DMS114 treated with DMSO at 0.1 percent for 48 hours (cell line): ENCODE measurements around the gene CRHR1.

ENCODE experiments used
- DNase-seq: peaks from one replicate; lab custom pipeline; 2025; ENCODE audit not compliant: unreplicated experiment; lab: John Stamatoyannopoulos, UW

Gene CRHR1

DNA sequence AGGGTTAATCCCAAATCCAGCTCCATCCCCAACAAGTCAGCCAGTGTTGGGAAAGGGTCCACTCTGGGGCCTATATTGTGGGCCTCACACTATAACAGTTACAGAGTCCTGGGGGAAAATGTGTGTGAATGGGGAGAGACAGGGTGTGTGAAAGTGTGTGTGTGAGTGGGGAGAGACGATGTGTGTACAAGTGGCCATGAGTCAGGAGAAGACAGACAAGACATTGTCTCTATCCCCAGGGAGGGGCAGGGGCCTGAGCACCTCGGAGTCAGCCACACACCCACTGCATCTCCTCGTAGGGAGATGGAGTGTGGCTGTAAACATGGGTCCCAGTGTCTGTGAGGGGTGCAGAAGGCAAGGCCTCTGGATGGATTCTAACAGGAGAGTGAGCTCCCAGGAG lies 2.9 kb downstream of the CRHR1 start:
- no peak for DNase-seq

DNA sequence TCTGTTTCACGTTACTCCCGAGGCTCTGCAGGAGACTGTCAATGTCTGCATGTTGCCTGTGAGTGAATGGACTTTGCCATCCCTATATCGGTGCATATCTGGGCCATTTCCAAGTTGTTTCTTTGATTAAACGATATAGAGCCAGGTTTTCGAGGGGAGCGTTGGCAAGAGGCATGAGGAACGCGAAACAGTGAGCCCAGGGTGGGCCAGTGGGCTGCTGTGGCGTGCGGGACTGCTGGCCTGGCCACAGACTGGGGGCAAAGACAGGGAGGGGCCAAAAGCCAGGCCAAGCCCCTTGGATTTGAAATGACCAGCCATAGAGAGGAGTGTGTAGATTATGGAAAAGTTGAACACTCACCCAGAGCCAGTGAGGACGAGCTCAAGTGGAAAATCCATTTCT lies 3.5 kb downstream of the CRHR1 start:
- no peak for DNase-seq

DNA sequence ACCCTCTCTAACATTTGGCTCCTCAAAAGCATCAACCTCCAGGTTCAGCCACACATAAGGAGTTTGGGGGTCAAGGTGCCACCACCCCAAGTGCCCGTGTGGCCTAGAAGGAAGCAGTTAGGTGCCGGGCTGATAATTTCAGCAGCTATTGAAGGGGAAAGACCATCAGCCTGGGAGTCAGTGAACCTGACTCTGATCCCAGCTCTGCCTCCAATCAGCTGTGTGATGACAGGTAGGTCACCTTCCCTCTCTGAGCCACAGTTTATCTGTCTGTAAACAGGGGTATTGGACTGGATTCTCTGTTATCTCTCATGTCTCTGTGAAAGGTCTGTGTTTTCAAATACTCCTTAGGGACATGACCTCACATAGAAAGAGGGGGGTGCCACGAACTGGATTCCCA lies 3.9 kb downstream of the CRHR1 start:
- DNase-seq = no peak

DNA sequence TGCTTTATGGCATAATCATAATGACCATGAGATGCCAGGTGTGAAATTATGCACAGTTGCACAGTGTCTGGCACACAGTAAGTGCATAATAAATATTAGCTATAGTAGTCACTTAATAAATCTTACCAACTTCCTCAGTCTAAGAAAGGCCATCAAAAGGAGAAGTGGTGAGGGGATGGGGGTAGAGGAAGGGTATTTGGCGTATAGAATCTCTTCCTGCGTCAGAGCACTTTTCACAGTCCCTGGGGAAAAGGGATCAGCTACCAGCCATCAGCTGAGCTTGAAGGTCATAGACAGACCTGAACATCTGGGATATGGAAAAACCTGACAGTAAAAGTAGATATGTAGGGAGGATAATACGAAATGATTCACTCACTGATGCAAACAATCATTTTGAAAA lies 5.8 kb downstream of the CRHR1 start:
- no peak for DNase-seq

DNA sequence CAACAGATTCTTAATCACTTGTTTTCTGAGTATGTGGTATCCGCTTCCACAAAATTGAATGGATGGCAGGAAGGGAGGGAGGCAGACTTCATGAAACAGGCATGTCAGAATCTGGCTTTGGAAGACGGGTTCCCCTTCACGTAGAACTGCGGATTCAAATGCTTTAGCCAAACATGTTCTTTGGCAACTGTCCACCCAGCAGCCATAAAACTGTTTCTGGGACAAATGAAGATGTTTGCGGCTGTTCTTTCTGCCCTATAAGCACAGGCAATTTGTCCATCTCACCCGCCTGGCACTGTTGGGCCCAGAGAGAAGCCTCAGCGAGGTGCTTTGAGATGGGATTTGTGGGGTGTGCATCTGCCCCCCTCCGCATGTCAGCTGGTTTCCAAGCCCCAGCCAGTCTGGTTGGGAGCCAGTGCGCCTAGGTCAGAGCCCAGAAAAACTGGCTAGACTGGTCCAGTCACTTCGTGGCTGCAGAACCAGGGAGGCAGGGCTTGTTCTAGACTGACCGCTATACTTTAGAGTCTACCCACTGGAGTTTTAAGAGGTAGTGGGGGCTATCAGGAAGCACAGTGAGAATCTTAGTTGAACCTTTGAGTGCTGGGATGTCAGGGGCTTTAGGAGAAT lies 6.3 kb downstream of the CRHR1 start:
- DNase-seq = no peak

DNA sequence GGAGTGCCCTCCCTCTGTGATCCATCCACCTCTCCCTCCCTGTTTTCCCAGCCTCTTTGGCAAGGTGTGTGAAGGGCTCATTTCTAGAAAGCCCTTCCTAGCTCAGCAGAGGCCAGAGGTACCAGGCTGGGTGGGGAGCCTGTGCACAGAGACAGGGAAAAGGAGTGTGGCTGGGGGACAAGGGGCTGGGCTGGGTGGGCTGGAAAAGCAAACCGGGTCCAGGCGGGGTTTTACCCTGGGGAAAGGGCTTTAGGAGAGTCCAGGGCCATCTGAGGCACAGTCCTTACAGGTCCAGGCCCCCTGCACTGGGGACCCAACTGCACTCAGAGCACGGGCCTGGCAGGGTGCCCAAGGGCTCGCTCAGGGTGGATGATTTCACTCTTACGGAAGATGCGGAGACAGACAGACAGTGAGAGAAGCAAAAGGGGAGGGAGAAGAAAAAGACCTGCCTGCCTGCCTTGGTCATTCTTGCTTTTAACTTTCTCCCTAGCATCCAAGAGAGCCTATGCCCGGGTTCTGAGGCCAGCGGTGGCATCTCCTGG lies 7.0 kb downstream of the CRHR1 start:
- DNase-seq = no peak

DNA sequence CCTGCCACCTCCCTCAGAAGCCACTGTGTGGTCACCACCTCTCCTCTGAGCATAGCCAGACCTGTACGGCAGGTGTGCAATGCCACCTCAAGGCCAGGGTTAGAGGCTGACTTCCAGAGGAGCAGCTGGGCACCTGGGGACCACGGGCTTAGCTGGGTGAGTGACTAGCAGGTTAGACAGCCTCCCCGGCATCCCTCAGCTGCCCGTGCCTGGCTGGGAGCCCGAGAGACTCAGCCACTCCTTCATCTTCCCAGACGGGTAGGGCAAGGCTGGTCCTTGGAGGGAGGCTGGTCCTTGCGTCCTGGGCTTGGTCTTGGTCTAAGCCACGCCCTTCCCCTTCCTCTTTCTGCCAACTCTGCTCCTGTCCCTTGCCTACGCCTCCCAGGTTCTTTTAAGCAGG lies 7.8 kb downstream of the CRHR1 start:
- DNase-seq = no peak

DNA sequence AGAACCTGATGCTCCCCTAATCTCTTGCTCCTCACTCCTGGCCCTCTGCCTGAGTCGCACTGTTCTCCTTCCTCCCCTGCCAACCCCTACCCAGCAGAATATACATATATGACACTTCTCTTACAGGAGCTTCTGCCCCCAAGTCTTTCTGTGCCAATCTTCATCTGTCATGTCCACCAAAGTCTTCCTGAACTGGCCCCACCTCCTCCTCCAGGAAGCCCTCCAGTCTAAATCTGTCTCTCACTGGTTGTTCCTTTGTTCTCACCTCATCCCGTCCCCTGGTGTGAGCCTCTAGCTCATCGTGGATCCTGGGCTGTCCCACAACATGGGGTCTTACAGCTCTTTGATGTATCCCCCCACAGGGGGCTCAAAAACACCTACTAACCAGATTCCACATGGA lies 8.3 kb downstream of the CRHR1 start:
- DNase-seq = no peak

DNA sequence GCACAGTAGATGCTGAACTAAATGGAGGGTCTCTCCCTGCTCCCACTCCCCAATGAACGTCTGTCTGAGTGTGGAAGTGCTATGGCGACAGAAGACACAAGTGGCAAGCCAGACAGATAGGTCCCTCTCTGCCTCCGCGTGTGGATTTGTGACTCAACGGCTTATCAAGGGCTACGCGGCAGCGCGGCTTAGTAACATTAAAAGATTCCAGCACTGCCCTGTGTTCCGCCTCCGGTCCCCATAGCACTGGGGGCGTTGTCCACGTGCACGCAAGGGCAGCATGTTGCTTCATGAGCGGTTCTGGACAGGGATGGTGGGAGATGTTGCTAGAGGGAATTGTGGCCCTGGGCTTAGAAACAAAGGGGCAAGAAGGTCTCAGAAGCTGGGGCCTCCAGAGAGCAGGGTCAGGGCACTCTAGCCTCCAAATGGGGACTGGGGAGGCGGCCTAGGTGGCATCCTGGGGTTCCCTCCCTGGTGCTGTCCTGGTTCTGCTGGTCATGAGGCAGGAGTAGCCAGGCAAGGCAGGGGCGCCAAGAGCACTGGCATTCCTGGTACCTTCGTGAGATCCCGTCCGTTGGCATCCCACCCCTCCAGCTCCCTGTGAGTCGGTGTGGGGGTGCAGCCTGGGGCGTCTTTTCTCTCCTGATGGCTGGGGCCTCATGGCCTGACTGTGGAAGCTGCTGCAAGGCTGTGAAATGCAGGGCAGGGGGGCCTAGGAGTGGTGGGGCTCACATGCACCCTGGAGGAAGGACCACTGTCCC lies 9.1 kb downstream of the CRHR1 start:
- DNase-seq = no peak

DNA sequence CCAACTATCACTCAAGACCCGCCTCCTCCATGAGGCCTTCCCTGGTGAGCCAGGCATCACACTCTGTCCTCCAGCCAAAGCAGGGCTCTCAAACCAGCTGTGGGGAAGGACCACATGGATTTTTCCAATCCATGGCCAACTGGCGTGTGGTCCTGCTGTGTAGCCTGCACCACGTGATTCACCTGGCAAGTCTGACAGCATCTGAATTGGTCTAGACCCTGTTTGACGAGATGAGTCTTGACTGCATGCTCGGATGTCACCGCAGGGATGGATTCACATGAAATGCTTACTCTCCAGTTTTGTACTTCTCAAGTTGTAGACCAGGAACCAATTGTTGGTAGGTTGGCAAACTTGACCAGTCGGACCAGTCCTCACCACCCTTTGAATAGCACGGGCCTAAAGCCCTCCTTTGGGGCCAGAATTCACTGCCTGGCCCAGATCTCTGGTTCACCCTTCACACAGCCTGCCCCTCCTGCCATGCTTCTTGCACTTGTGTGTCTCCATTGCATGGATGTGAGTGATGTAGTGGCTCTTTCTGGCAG lies 9.9 kb downstream of the CRHR1 start:
- no peak for DNase-seq

DNA sequence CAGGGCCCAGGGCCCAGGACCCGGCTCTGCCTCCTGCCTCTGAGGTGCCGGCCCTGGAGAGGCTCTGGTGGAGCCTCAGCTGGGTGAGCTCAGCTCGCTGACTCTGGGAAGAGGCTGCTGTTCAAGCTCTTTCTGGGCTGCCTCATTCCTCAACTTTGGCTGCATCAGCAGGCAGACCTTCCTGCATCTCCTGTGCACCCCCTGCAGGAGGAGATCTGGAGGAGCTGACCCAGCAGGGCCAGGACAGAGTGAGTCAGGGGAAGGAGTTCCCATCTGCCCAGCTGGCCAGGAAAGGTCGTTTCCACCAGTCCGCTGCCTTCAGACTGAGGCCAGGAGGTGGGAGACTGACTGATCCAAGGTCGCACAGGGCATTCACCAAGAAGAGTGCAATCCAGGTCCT lies 10.7 kb downstream of the CRHR1 start:
- no peak for DNase-seq

DNA sequence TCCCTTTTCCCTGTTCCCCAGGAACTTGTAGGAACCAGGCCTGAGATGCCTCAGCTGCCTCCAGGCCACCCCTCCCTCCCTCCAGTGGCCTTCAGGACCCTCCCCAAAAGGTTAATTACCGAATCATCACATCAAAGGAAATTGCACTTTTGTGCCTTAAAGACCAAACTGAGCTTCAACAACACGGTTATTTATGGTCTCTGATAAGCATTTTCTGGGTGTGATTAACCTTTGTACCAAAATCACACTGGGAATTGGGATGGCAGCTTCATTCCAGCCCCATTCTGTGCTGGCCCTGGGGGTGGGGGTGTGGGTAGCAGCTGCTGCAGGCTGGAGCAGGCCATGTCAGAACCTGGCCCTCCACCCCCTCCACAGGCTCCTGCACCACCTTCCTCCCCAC lies 16.7 kb downstream of the CRHR1 start:
- no peak for DNase-seq

DNA sequence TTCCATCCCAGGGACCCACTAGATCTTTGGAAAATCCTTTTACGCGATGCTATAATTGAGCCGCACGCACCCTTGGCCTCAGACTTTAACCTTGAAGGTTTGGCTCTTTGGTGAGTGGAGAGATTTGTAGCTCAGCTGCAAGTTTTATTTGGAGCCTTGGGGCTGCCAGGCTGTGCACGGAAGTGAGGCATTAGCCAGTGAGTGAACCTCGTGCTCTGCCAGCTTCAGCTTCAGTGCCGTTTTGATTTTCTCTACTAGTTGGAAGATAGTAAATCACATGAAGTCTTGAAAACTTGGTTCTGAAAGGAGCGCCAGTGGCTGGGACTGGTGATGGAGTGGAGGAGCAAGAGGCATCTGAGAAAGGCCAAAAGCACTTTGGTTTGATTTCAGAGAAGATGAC lies 17.3 kb downstream of the CRHR1 start:
- DNase-seq = no peak

DNA sequence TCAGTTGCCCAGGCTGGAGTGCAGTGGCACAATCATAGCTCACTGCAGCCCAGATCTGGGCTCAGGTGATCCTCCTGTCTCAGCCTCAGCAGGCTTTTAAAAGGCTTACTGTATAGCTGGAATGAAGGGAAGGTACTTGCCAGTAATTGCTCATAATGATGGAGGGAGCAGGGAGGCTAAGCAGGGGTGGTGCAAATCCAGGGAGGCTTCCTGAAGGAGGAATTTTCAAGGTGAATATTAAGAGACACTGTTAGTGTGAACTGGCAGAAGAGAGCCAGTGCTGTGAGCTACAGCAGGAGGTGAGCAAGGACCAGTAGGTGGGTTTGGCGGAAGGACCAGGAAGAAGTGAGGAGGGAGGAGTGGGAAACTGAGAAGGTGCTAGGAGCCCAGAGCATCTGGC lies 24.7 kb downstream of the CRHR1 start:
- DNase-seq = no peak

DNA sequence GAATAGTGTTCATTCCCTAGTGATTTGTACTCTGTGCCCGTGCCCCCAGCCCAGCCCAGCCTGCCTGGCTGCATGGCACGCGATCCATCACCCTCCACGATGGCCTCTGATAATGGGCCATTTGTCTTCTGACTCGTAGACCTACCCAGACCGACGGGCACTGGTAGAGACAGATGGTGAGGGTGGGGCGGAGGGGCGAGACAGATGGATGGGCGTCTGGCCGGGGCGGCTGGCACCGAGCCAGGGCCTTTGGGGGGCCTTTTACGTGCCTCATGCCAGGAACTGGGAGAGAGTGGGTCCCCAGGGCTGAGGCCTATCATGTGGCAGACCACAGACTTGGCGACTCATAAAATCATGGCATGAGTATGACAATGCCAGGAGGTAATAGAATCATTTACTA lies 25.4 kb downstream of the CRHR1 start:
- DNase-seq = no peak

DNA sequence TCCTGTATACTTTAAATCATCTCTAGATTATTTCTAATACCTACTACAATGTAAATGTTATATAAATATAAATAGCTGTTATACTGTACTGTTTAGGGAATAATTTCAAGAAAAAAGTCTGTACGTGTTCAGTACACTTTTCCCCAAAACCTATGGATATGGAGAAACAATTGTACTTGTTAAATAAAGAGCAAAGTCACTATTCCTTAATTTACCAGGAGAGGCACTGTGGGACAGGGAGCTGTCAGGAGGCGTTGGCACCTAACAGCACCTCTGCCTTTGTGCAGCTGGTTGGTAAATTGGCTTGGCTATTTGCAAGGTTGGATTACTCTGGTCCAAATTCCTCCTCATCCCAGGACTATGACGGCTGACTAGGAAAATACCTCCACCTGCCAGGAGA lies 28.0 kb downstream of the CRHR1 start:
- DNase-seq = no peak

DNA sequence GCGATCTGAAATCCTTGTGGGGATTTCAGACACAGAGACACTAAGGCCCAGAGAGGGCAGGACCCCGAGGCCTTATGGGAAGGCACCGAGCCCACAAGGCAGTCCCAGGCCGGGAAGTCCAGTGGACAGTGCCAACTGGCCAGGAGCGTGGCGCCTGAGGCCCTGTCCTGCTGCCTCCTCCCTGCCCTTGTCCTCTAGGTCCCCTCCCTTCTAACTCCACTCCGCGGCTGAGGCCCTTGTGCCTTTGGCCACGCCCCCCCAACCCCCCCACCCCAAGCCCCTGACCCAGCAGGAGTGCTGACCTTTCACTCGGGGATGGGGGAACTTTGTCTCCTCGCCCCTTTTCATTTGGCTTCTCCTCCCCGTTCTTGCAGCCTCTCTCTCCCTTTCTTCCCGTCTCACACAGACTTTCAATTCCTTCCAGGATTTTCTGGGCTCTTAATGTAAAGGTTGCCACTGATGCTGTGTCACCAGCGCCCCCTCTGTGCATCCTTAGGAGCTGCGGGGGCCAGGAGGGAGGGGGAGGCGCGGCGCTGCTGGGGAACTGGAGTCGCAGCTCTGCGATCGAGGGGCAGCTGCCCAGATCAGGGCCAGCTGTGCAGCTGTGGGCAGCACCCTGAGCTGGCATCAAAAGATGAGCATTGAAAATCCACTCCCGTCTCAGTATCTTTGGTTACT lies 29.1 kb downstream of the CRHR1 start:
- no peak for DNase-seq

DNA sequence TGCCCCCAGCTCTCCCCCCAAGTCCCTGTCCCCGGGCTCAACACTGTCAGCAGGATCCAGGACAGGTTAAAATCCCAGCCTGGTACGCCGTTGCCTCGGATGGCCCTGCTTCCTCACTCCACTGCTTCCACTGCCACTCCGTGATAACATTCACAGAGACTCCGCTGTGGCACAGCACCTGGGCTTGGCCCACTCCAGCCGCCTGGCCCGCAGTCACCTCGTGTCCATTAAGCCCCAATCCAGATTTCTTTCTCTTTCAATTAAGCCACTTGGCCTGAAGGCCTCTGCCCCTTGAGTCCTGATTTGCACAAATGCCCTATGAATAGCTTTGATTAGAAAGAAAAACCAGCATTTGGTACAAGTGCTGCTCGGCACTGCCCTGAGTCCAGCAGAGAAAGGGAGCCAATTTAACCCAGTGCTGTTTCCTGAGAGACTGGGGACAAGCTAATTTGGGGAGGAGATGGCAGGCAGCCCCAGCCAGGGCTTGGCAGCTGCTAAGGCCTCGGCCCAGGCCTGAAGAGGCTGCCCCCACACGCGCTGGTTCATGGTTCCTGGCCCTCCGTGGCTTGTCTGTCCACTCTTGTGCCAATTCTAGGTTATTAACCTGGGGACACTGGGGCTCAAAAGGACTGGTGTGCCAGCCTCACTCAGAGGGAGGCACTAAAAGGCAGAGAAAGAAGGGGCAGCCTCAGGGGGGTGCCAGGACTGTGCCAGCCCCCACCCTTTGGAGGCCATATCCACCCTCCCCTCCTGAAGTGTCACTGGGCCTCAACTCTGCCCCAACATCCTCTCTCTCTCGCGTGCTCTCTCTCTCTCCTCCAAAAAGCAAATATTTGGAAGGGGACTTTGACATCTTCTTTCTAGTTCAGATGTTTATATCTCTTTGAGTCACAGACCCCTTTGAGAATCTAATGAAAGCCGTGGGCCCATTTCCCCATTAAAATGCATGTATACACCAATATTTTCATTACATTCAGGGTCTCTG lies 30.8 kb downstream of the CRHR1 start:
- no peak for DNase-seq

DNA sequence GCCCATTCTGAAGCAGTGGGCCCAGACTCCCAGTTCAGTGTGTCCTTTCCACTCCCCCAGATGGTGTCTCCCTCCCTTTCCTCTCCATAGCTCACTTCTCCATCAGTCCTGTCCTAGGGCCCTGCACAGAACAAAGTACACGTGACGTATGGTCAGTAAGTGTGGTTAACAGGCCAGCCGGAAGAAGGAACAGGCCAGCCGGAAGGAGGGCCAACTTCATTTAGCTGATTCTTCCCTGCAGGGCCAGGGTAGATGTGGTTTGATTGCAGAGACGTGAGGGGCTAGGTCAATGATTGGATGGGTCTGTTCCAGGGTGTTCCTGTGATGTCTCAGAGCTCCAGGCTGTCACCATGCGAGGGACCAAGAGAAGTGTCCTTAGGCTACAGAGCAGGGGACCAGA lies 31.6 kb downstream of the CRHR1 start:
- DNase-seq = no peak

DNA sequence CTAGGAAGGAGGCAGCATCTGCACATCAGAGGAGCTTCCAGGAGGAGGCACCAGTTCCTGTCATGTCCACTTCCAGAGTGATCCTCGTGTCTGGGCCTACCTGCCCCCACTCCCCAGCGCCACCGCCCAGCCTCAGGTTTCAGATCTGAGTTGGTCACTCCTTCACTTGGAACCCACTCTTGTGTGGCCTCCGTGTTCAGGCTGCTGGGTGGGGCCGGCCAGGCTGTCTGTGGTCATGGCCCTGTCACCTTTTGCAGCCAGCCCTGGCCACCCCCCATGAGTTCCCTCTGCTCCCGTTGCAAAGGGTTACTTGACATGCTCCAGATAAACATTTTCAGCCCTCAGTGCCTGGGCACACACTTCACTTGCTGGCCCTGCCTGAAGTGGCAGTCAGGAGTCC lies 33.9 kb downstream of the CRHR1 start:
- no peak for DNase-seq

DNA sequence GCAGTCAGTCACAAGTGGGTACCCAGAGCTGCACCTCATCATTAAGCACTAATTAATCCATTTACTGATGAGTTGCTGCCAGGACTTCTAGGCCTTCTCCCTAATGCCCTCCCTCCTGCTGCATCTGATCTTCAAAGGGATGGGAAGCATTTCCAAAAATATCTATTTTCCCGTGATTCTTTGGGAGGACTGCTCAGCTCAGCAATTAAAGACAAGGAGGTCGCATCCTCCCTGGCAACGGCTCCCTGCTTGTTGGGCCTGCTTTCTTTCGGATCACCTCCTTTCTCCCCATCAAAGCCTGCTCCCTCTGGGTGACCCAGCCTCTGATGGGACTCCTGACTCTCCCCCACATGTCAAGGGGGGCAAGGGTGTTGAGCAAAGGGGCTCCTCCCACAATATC lies 34.6 kb downstream of the CRHR1 start:
- no peak for DNase-seq
